ENCODE results near the gene TUB.

The TUB gene

DNA sequence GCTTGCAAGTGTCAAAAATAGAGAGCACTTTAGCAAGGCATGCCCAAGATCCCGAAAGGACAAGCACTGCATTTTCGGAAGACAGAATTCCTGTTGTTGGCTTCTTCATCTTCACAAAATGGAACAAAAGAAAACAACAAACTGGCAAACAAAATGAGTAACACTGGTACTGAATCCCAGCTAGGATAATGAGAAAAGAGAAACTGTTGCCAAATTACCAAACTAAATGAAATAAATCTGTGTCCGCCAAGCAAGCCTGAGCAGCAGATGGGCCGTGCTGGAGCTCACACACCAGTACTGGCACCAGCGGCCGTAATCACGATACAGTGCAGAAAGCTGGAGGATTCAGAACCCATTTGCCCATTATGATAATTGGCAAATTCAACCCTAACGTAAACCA is 30.6 kb downstream of the TUB start:
- DNase-seq: no peak

DNA sequence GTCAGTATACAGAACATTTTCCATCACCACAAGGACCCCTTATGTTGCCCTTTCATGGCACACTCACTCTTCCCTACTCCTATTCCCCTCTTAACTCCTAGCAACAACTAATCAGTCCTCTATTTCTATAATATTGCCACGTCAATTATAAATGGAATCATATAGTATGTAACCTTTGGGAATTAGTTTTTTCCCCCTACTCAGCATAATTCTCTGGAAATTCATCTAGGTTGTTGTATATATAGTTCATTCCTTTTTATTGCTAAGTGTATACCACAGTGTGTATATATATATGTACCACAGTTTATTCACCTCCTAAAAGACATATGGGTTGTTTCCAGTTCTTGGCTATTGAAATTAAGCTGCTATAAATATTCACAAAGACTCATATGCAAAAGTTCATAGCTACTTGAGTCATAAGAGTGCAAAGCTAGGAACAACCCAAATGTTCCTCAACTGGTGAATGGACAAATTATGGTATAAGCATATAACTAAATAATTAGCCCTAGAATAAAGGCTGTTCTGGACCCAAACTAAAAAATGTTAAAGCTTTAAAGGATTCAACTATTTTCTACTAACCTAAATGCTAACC is 41.3 kb downstream of the TUB start:
- no peak for DNase-seq

DNA sequence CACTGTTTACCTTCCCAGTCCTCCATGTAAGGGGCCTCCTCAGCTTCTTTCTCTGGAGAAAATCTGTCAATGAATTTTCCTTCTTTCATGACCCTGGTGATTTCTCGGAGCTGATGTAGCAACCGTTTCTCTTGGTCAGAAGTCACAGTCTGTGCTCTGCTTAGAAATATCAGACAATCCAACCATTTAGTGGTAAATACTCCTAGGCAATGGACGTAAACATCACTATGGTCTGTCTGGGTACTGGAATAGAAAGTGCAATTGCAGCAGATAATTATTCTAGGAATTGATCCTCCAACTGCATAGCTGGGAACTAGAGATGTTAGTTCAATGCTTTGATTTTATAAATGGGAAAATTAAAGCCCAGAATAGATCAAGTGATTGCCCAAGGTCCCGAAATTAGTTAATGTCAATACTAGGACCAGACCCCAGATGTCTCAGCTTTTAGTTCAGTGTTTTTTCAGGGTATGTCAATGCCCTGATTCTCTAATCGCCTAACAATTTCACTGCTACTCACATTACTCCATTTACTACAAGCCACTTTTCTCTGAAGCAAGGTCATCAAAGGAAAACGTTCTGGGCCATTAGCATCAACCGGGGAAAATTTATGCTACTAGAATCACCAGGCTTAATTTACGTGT is 45.8 kb downstream of the TUB start:
- no peak for DNase-seq

DNA sequence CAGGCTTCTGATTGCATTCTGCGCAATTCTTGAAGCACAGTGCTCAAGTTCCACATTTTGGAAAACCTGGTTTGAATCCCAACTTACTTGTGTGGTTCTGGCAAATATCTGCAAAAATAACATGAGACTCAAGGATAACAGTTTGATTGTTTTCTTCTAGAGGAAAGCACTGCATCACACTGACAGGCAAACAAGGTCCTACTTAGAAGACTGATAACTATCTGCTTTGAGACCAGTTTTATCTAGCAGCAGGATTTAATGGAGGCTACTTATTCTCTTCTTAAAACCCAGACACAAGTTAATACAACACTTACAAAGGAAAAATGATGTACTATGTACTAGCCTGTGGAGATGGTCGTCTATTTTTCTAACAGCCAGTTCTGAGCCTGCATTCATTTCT is 46.4 kb downstream of the TUB start:
- no peak for DNase-seq

DNA sequence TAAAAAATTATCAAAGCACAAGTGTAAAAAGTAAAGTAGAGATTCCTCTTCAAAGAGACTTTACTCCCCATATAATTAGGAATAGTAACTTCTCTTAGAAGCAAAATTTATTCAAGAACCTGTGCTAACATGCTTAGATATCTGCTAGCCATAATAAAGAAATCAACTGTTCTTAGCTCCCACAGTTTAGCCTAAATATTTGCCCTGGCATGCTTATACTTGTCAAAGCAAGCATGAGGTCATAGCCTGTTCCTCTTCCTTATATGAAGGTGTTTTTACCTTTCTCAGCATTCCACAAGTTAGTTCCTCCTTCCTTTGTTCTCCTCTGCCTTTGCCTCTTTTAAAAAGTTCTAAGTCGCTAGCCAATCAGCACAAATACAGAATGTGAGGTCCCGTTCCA is 57.5 kb downstream of the TUB start:
- no peak for DNase-seq

DNA sequence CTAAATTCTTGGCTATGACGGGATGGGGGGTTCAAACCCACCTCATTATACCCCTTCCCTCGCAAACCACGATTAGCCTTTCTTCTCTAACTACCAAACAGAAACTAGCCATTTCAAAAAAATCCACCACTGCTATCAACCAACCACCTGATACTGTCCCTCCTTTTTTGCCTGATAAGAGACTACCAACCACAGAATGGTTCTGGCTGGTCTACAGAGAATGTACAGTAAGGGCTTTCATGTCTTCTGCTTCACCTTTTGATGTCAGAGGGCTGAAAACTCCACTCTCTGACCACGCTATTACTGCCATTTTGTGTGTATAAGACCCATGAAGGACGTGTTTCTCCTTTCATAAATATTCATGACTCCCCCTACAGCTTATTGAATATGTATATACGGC is 68.7 kb downstream of the TUB start:
- no peak for DNase-seq
